PC-9 (cell line): ENCODE measurements around the gene HHATL.

Experiments
- CTCF ChIP-seq: fragments of 200-600 bp; sonication (generic); conservative IDR thresholded peaks from 2 replicates; pipeline ENCODE4 v1.6.1; 2017; ENCODE audit warnings: mixed run types, antibody characterized with exemption, mild to moderate bottlenecking, moderate library complexity
- EZH2 ChIP-seq: fragments of 200-600 bp; sonication (generic); IDR thresholded peaks from 2 replicates; pipeline ENCODE4 v1.8.0; 2017; ENCODE audit warnings: antibody characterized with exemption, low read depth

DNA sequence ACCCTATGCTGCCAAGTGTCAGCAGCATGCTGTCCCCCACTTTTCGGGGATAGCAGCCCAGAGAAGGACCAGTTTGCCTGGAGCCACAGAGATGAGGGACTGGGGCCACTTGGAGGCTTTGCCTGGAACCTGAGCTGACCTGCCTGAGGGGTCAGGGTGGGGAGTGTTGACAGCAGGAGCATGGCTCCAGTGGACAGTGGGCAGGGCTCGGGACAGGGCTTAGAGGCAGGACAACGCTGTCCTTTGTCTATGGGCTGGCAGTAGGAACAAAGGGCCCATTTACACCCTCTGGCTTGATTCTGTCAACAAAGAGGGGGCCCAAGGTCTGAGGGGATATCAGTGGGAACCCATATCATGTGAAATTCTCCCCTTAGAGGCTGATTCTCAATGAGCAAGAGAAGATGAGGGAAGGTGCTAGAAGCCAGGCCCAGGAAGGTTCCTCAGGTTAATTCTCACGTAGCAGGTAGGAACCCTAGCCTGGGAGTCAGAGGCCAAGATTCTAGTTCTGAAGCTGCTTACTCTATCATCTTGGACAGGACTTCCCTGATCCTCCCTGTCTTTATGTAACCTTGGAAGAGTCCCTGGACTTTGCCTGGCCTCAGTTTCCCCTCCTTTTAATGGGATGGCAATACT lies 29.7 kb upstream of the HHATL start:
- TF ChIP-seq CTCF (no peak), EZH2 (no peak)
